Keratinocyte (primary cell): ENCODE data around the gene RMP24.

Source experiments
- DNase-seq: peaks from one replicate; pipeline ENCODE4 v3.0.0-alpha.2; 2011; ENCODE audit warnings: low read depth, missing footprints, low spot score
- FAIRE-seq: peaks from 2 replicates; lab custom pipeline; 2011; peaks lifted over from hg19 to GRCh38; lab: Jason Lieb, UNC
- H2AFZ ChIP-seq: 2 replicates; pipeline ENCODE4 v1.6.0; 2012; ENCODE audit warnings: low read length, control low read depth, inconsistent platforms; ENCODE audit not compliant: control insufficient read depth
- H3K27ac ChIP-seq: 2 replicates; pipeline ENCODE4 v1.5.1; 2011; ENCODE audit warnings: low read length; ENCODE audit not compliant: control insufficient read depth, insufficient read depth
- H3K27me3 ChIP-seq: 3 replicates; pipeline ENCODE4 v1.6.0; 2011; ENCODE audit warnings: low read length; ENCODE audit not compliant: control insufficient read depth, insufficient read depth; ENCODE audit errors: extremely low read depth
- H3K36me3 ChIP-seq, 2 experiments: 2 replicates in 1 of 2; 3 replicates in 1 of 2; pipeline ENCODE4 v1.5.1; 2011; ENCODE audit warnings: low read length in 2 of 2, mild to moderate bottlenecking in 1 of 2; ENCODE audit not compliant: control insufficient read depth in 2 of 2, insufficient read depth in 2 of 2; ENCODE audit errors: extremely low read depth in 1 of 2
- H3K4me1 ChIP-seq: 3 replicates; pipeline ENCODE4 v1.5.1; 2011; ENCODE audit warnings: low read length; ENCODE audit not compliant: control insufficient read depth, insufficient read depth; ENCODE audit errors: extremely low read depth
- H3K4me2 ChIP-seq: 3 replicates; pipeline ENCODE4 v1.6.0; 2011; ENCODE audit warnings: low read depth, low read length; ENCODE audit not compliant: control insufficient read depth, insufficient read depth; ENCODE audit errors: extremely low read depth
- H3K4me3 ChIP-seq, 3 experiments: fragments of 200-600 bp in 1 of 3; sonication (generic) in 1 of 3; 2 replicates in 2 of 3; 3 replicates in 1 of 3; pipeline ENCODE4 v1.5.1; 2011 to 2016; ENCODE audit warnings: low read length in 3 of 3, mild to moderate bottlenecking in 3 of 3, control low read depth in 2 of 3, inconsistent platforms in 1 of 3, low read depth in 1 of 3, mixed read lengths in 1 of 3, mixed run types in 1 of 3, moderate library complexity in 1 of 3; ENCODE audit not compliant: control insufficient read depth in 2 of 3, insufficient read depth in 2 of 3; ENCODE audit errors: extremely low read depth in 1 of 3
- H3K79me2 ChIP-seq: 2 replicates; pipeline ENCODE4 v1.6.0; 2012; ENCODE audit warnings: low read length; ENCODE audit not compliant: control insufficient read depth, insufficient read depth
- H3K9ac ChIP-seq: 3 replicates; pipeline ENCODE4 v1.6.0; 2011; ENCODE audit warnings: low read length; ENCODE audit not compliant: control insufficient read depth, insufficient read depth; ENCODE audit errors: extremely low read depth
- H3K9me1 ChIP-seq: 3 replicates; pipeline ENCODE4 v1.6.0; 2011; ENCODE audit warnings: low read length; ENCODE audit not compliant: control insufficient read depth, insufficient read depth; ENCODE audit errors: extremely low read depth
- H3K9me3 ChIP-seq: 2 replicates; pipeline ENCODE4 v1.5.1; 2012; ENCODE audit warnings: low read depth, low read length; ENCODE audit not compliant: control insufficient read depth
- H4K20me1 ChIP-seq: 3 replicates; pipeline ENCODE4 v1.6.0; 2011; ENCODE audit warnings: low read length; ENCODE audit not compliant: control insufficient read depth, insufficient read depth; ENCODE audit errors: extremely low read depth
- CTCF ChIP-seq, 3 experiments: IDR thresholded peaks in 1 of 3; conservative IDR thresholded peaks in 1 of 3; optimal IDR thresholded peaks in 1 of 3; 2 replicates in 2 of 3; 3 replicates in 1 of 3; pipeline versions ENCODE3 to v1.5.1; 2011; ENCODE audit warnings: low read length in 3 of 3, mild to moderate bottlenecking in 3 of 3, moderate library complexity in 2 of 3, control low read depth in 1 of 3, inconsistent platforms in 1 of 3; ENCODE audit not compliant: insufficient read depth in 2 of 3; ENCODE audit errors: extremely low read depth in 1 of 3
- EZH2 ChIP-seq: IDR thresholded peaks from one replicate; pipeline ENCODE4 v1.6.1; 2012; ENCODE audit warnings: inconsistent platforms, mild to moderate bottlenecking, low read length, moderate library complexity
- dilution Hi-C: fragments of 300-500 bp; cut with MboI; formaldehyde crosslinking; loops from one replicate; pipeline ENCODE4 v1.7.0; 2020; ENCODE audit warnings: low sequenced_read_pairs; ENCODE audit not compliant: extremely low pct_ligation_motif_present

The RMP24 gene

GRCh38 chr18:35983147-35983546 lies 10.7 kb downstream of the RMP24 start:
- Histone ChIP-seq H4K20me1 (no peaks in the 10 kb centered on the region), H2AFZ (no peak overlapping the region), H3K27ac (no peak overlapping the region), H3K4me2 (no peak overlapping the region), H3K4me1 (peaks cover 5% of the 10 kb centered on the region), H3K9me1 (no peaks in the 10 kb centered on the region), H3K4me3 (no peak overlapping the region), H3K9ac (no peak overlapping the region), H3K79me2 (no peaks in the 10 kb centered on the region), H3K9me3 (no peaks in the 10 kb centered on the region), H3K36me3 (peaks cover 6% of the 10 kb centered on the region in 2 experiments), H3K27me3 (no peaks in the 10 kb centered on the region)
- FAIRE-seq = no peak
- TF ChIP-seq CTCF (optimal IDR thresholded peaks at IDR 0.05 in 1 of 3, IDR thresholded peaks at IDR 0.05 in 1 of 3, conservative IDR thresholded peaks at IDR 0.05 in 1 of 3; ENCODE audit: extremely low read depth in 1 of 3, insufficient read depth in 2 of 3, low read length in 3 of 3) = no peak
- no peak for TF ChIP-seq EZH2
- dilution Hi-C loops = no loop called here
- DNase-seq = no peak

DNA sequence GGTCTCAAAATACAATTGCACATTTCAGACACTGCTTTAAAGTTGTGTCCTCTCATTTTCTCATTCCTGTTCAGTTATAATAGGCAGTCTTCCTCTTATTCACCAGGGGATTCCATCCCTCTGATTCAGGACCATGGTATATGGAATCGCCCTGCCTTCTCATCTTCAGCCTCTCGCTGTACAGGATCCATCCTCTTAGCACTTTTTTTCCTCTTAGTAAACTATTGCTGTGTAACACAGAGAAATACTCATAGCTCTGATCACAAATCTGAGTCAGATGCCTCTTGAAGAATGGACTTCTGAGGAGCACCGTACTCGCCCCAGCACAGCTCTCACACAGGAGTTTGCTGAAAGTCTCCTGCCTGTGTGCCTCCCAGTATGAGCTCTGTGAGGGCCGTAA lies 11.3 kb downstream of the RMP24 start:
- H3K9me1 ChIP-seq = no peaks in the 10 kb centered on the region
- H3K36me3 ChIP-seq = peaks cover 4% of the 10 kb centered on the region in 2 experiments
- no peak overlapping the region for H3K4me3 ChIP-seq
- dilution Hi-C loops = no loop called here
- no peak overlapping the region for H3K9ac ChIP-seq
- no peak overlapping the region for H3K27ac ChIP-seq
- FAIRE-seq (no peak), DNase-seq (no peak)
- H4K20me1 ChIP-seq = no peaks in the 10 kb centered on the region
- no peaks in the 10 kb centered on the region for H3K9me3 ChIP-seq
- no peaks in the 10 kb centered on the region for H3K27me3 ChIP-seq
- peaks cover 5% of the 10 kb centered on the region for H3K4me1 ChIP-seq
- TF ChIP-seq EZH2 (no peak), CTCF (optimal IDR thresholded peaks at IDR 0.05 in 1 of 3, IDR thresholded peaks at IDR 0.05 in 1 of 3, conservative IDR thresholded peaks at IDR 0.05 in 1 of 3; ENCODE audit: extremely low read depth in 1 of 3, insufficient read depth in 2 of 3, low read length in 3 of 3) (no peak)
- H3K4me2 ChIP-seq = no peak overlapping the region
- H2AFZ ChIP-seq = no peak overlapping the region
- H3K79me2 ChIP-seq = no peaks in the 10 kb centered on the region
